ENCODE measurements around the gene IFT88.

Gene IFT88

DNA sequence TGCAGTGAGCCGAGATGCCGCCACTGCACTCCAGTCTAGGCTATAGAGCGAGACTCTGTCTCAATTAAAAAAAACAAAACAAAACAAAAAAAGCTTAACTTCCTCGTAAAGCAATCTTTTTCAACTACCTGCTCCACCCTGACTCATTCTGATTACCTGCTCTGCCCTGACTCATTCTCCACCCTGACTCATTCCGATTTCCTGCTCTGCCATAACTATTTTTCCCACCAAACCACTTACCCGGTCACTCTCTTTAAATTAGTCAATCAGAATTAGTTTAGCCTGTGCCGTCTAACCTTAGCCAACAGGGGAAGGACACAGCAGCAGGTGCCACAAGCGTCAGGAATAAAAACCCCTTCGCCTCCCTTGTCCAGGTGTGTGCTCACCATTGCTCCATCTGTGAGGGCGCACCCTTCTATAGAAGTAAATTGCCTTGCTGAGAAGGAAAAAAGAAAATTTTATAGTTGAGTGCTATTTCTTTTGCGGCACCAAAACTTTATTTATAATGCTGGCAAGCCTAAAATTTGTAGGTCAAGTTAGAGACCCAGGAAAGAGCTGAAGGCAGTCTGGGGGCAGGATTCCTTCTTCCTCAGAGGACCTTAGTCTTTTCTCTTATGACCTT, 1.7 kb upstream of the IFT88 start:
- DNase-seq (ENCODE audit: low spot score): no peak

DNA sequence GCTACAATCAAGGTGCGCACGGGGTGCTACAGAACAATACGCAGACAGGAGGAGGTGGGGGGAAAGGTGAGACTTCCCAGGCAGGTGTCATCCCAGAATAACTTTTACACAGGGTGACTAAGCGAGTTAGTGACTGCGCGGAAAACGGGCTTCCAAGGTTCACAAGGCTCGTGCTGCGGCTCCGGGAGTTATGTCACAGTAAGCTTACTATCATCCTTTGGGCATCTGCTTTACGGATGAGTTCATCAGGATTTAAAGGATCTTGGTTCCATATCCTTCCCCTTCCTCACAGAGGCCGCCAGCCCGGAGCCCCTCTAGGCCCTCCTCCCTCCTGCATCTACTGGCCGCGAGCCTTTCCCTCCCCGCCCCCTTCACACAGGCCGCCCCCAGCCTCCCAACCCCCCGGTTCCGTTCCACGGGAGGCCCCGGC, 474 bp upstream of the IFT88 start:
- peak; percentile 21 for DNase-seq (ENCODE audit: low spot score)

DNA sequence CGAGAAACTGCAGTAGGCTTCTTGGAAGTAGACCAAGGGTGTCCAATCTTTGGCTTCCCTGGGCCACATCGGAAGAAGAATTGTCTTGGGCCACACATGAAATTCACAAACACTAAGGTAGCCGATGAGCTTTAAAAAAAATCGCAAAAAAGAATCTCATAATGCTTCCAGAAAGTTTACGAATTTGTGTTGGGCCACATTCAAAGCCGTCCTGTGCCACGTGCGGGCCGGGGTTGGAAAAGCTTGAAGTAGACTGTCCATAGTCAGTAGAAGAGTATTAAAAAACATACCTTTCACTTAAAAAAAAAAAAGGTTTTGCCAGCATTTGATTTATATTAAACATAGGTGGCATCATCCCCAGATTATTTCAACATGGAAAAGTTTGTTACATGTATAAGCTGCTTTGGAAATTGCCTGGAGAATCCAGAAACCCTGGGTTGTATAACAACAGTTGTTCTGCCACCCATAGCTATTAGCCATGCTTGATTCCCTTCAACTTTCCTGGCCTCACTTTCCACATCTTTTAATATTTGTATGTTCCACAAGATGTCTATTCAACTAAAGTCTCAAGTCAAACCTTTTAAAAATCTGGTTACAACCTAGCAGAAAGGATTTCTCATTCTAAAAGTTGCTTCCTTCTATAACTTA, 1.0 kb downstream of the IFT88 start:
- DNase-seq (ENCODE audit: low spot score): no peak

DNA sequence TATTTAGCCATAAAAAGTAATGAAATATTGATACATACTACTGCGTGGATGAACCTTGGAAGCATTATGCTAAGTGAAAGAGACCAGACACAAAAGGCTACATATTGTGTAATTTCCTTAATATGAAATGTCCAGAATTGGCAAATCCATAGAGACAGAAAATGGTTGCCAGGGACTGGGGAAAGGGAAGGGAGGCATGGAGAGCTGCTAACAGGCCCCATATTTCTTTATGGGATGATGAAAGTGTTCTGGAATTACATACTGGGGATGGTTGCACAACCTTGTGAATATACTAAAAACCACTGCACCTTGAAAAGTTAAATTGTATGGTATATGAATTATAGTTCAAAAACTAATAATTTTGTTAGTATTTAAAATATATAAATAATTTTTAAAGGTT, 3.6 kb downstream of the IFT88 start:
- DNase-seq (ENCODE audit: low spot score): no peak

DNA sequence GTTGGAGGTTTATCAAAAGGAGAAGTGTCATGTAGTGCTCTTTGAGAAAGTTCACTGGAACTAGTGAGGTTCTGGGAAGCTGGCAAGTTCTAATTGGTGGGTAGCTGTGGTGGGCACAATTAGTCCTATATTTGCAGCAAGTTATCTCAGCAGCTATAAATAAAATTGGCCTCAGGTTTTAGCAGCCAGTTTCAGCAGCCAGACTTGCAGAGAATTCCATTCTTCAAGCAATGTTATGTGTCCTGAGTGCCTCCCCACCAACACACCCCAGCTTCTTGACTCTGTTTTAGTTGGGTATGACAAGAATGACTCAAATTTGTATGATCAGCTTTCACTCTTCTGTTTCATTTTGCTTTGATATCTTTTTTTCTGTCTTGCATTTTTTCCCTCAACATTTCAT, 4.7 kb downstream of the IFT88 start:
- DNase-seq (ENCODE audit: low spot score): no peak

DNA sequence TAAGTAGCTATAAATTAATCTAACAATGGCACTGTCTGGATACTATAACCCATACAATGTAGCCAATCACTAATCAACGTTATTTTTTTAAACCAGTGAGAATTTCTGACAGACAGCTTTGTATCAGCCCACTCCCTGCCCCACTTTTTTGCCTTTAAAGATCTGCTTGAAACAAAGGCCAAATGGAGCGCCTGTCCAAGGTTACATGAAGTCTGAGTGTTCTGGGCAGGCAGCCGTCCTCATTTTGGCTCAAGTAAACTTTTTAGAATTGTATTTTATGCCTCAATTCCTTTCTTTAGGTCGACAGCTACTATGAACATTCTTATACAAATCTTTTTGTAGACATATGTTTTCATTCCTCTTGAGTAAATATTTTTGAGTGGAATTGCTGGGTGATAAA, 6.2 kb downstream of the IFT88 start:
- no peak for DNase-seq (ENCODE audit: low spot score)

DNA sequence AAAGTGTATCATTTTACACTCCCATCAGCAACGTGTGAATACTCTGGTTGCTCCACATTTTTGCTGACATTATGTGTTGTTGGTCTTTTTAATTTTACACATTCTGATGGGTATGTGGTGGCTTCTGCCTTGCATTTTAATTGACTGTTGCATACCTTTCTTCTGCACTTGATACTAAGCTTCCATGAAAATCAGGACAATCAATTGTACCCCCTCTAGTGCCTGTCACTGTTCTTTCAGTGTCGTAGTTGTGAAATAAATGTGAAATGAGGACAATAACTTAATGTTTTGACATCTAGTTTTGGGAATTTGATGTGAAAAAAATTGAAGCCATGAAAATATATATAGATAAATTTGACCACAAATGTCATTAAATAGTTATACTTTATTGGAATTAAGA, 6.7 kb downstream of the IFT88 start:
- no peak for DNase-seq (ENCODE audit: low spot score)

DNA sequence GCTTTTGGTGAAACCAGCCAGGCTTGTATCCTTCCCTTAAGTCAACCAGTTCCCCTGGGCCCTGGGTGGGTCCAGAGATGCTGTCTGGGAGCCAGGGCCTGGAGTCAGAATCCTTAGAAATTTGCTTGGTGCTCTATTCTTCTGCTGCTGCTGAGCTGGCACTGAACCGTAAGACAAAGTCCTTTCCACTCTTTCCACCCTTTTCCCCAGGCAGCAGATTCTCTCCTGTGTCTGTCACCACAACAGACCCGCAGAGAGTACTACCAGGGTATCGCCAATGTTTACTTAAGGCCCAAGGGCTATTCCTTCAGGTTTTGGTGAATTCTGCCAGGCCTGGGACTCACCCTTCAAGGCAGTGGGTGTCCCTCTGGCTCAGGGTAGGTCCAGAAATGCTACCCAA, 12.2 kb downstream of the IFT88 start:
- no peak for DNase-seq (ENCODE audit: low spot score)

DNA sequence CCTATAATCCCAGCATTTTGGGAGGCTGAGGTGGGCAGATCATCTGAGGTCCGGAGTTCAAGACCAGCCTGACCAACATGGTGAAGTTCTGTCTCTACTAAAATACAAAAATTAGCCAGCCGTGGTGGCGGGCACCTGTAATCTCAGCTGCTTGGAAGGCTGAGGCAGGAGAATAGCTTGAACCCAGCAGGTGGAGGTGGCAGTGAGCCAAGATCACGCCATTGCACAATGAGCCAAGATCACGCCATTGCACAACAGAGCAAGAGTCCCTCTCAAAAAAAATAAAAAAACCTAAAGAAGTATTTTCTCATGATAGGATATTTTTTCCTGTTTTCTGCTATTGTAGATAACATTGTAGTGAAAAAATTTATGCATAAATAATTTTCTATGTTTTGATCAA, 13.3 kb downstream of the IFT88 start:
- no peak for DNase-seq (ENCODE audit: low spot score)

DNA sequence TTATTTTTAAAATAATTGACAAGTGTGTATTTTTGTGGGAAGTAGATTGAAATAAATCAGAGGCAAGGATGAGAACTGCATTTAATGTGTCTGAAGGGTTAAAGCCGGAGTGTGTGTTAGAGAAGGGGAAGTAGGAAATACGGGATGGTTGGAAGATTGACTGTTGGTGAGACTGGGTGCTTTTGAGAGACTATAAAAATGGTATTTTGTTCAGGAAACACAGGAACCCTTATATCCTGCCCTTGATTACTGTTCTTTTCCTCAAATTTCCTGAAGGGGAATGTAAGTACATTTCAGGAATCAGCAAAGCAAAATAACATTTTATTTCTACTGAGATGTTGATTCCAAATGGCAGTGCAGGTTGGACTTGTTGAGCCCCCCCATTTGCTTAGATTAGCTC, 15.1 kb downstream of the IFT88 start:
- DNase-seq (ENCODE audit: low spot score): no peak

DNA sequence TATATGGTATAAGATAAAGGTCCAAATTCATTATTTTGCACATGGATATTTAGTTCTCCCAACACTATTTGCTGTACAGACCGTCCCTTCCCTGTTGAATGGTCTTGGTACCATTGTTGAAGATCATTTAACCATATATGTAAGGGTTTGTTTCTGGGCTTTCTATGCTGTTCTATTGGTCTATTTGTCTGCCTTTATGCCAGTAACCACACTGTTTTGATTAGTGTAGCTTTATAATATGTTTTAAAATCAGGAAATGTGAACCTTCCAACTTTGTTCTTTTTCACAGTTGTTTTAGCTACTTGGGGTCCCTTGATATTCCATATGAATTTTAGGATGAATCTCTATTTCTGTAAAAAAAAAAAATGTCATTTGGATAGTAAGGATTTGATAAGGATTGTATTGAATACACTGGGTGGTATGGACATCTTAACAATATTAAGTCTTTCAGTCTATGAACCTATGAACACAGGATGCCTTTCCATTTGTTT, 16.9 kb downstream of the IFT88 start:
- DNase-seq (ENCODE audit: low spot score): no peak

DNA sequence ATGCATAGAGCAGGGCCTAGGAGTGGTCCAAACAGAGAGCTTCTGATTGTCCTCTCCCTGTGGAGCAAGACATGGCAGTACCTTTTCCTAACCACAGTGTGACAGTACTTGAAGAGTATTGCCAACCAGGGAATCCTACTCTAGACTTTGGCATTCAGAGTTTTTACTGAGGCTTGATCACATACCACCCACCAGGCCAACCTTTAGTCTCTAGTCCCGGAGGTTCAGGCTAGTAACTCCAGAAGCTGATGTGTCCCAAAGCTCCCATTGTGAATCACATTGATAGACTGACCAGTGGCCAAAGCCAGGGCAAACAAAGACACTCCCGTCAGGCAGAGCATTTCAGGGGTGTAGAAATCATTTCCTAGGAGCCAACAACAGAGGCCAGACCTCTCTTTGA, 18.4 kb downstream of the IFT88 start:
- no peak for DNase-seq (ENCODE audit: low spot score)

DNA sequence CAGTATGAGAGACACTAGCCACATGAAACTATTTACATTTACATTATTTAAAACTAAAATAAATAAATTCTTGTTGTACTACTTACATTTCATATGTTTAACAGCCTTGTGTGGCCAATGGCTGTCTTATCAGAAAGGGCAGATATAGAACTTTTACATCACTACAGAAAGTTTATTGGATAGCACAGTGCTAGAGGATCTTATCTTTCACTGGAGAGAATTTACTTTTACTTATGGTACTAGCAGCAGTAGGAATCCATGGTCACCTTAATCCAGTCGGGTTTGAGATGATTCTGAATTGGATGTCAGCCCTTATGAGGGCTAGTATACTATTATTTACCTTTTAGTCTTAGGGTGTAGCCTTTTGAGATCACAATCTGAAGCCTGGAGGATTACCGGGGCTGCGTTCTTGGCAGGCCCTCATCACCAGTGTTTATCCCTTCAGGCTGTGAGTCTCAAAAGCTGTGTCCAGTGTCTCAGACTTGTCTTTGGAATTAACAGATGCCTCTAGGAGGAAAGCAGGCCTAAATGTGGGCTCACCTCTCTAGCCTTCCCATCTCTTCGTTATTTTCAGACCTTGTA, 21.7 kb downstream of the IFT88 start:
- DNase-seq (ENCODE audit: low spot score): no peak

DNA sequence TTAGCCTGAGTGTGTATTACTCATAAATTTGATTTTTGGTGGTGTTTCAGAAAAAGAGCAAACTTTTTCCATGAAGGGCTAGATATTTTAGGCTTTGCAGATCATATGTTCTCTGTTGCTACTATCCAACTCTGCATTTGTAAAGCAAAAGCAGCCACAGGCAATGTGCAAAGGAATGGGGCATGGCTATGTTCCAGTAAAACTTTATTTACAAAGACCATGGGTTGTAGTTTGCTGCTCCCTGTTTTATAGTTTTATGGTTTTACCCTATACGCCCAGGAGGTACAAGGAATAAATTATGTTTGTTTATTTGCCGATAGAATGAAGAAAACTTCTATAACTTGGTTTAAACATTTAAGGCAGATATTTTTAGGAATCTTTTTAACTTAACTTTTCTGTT, 23.6 kb downstream of the IFT88 start:
- no peak for DNase-seq (ENCODE audit: low spot score)

DNA sequence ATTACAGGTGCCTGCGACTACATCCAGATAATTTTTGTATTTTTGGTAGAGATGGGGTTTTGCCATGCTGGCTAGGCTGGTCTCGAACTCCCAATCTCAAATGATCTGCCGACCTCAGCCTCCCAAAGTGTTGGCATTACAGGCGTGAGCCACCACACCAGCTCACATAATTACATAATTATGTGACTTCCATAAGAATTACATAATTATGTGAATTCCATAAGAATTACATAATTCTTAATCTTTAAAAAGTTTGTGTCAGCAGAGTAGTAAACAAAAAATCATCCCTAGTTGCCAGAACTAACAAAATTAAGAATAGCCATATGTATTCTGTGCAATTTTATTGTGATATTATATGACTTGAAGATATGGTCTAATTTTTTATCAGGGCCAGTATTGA, 25.6 kb downstream of the IFT88 start:
- DNase-seq (ENCODE audit: low spot score): no peak

DNA sequence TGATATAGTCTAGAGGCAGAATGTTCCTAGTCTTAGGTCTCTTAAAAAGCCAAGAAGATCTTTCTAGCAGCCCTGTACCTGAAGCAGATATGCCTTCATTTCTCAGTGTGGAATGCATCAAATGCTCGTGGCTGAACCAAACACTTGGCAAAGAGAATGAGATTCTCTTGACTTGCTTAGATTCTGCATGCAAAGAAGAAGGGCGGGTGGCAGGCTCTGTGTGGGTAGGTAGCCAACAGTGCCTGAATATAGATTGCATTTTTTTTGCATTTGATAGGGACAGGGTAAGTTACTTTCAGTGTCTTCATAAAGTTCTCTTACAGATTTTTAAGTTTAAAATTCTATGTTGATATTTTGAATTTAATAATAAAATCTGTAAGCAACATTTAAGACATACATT, 27.3 kb downstream of the IFT88 start:
- DNase-seq (ENCODE audit: low spot score): no peak

DNA sequence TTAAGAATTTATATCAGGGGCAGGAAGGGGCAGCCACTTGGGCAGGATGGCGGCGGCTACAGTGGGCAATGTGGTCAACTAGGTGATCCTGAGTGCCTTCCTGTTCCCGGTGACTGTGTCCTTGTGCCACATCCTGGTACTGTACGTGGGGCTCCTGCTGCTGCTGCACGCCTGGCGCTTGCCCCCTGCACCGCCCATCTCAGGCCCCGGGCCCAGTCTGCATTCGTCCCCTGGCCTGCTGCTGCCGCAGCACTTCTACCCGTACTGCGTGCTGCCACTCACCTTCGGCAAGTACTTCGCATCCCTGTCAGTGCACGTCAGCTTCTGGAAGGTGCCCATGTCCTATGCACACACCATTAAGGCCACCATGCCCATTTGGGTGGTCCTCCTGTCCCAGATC, 40.1 kb downstream of the IFT88 start:
- no peak for DNase-seq (ENCODE audit: low spot score)

DNA sequence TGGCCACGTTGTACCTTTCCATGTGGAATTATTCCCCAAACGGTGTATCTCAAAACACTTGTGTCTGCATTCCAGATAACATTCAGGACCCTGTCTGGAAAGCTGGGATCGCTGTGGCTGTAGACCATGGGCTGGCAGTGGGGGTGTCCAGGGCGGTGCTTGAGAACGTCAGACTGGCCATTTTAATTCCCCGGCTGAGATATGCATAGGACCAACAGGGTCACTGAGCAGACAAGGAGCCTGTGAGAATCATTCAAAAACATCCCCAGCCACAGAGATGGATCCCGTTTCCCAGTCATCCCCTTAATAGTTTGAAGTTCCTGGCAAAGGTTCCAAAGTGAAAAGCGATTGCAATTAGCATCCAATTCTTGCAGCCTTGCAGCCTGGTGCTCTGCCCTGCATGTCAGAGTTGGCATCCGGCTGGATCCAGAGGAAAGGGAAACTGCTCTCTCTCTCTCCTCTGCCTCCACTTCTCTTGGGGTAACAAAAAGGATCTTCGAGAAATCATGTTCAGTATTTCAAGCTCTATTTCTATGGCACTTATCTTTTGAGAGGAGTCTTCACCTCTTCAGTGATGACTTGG, 41.6 kb downstream of the IFT88 start:
- DNase-seq (ENCODE audit: low spot score): no peak

DNA sequence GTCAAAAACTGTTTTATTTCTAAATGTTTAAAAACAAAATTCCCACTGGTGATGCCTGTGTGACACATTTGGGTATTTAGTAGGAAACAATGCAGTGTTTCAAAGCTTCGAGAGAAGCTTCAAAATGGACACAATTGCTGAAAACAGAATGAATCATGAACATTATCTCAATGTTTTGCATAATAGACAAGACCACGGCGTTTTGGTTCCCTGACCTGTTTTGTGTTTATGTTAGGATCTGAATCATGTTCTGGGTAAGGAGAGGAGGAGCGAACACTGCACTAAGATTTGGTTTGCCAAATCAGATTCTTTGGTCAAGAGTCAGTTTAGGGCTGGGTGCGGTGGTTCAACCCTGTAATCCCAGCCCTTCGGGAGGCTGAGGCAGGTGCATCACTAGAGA, 42.2 kb downstream of the IFT88 start:
- DNase-seq (ENCODE audit: low spot score): no peak

DNA sequence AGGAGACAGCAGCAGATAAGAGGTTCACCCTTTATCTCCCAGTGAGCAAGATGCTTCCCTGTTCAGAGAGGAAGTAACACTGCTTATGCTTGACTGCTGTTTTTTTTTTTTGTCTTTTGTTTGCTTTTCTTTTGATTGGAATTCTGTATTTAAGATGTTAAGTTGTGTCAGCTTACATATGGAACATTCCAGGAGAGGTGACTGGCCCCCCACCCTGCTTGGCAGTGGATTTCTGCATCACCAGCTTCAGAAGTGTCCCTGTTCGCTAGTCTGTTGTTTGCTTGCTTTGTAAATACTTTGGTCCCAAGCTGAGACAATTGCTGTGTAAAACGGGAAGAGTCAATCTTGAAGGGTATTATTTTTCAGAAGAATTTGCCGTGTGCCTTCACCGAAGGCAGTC, 43.0 kb downstream of the IFT88 start:
- DNase-seq (ENCODE audit: low spot score): no peak

DNA sequence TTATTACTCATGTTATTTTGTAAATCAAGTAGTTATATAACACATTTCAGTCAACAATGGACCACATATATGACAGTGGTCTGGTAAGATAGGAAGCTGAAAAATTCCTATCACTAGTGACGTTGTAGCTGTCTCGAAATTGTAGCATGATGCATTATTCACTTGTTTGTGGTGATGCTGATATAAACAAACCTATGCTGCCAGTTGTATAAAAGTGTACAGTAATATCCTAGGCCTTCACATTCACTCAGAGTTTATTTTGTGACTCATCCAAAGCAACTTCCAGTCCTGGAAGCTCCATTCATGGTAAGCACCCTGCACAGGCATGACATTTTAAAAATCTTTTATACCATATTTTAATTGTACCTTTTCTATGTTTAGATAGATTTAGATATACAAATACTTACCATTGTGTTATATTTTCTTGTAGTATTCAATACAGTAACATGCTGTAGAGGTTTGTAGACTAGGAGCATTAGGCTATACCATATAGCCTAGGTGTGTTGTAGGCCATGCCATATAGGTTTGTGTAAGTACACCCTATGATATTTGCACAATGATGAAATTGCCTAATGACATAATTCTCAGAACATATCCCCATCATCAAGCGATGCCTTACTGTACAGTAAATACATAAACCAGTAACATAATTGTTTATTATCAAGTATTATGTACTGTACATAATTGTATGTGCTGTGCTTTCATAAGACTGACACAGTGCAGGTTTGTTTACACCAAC, 49.3 kb downstream of the IFT88 start:
- no peak for DNase-seq (ENCODE audit: low spot score)

DNA sequence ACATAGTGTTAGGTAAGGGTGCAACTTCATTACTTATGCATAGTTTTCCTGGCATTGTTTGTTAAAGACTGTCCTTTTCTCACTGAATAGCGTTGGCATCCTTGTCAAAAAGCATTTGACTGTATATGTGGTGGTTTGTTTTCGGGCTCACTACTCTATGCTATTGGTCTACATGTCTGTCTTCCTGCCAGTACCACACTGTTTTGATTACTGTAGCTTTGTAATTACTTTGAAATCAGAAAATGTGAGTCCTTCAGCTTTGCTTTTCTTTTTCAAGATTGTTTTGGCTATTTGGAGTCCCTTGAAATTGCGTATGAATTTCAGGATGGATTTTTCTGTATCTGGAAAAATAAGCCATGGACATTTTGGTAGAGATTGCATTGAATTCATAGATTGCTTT, 56.0 kb downstream of the IFT88 start:
- DNase-seq (ENCODE audit: low spot score): no peak

DNA sequence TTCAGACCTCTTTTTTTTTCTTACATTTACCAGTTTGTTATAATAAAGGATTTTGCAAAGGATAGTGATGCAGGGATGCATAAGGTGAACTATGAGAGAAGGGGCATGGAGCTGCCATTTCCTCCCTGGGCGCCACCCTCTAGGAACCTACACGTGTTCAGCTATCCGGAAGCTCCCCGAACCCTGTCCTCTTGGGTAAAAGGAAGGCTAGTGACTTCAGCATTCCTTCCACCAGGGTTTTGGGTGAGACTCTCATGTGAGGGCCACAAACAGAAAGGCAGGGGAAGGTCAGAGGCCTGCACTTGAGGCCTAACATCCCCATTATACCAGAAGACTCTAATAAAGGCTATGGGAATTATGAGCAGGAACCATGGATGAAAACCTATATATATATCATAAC, 57.3 kb downstream of the IFT88 start:
- no peak for DNase-seq (ENCODE audit: low spot score)

Data from COLO829 (cell line).